Right cardiac atrium (tissue), 5 donors: ENCODE data around the gene TTC28. TPM values are rescaled to one million over a fixed set of nuclear protein-coding genes. Genes with fewer than 3 reads are reported as not detected.

Experiments used
- ATAC-seq, 2 donors: fragments of 200-7000 bp; cut with Tn5 transposase; one replicate each; pipeline versions ENCODE4 v1.8.0 to v1.9.1; 2020; ENCODE audit warnings: moderate library complexity in 2 of 2, mild to moderate bottlenecking in 1 of 2
- DNase-seq, 3 donors: peaks; one replicate each; pipeline ENCODE4 v3.0.0-alpha.2; 2020
- H3K27ac ChIP-seq: one replicate; pipeline ENCODE4 v1.5.1; 2013; ENCODE audit warnings: mild to moderate bottlenecking, low read length, control low read depth, moderate library complexity
- H3K27me3 ChIP-seq: one replicate; pipeline ENCODE4 v1.6.1; 2013; ENCODE audit not compliant: control insufficient read depth, insufficient read depth
- H3K4me1 ChIP-seq: one replicate; pipeline ENCODE4 v1.6.1; 2013; ENCODE audit warnings: low read length; ENCODE audit not compliant: control insufficient read depth, insufficient read depth
- H3K4me3 ChIP-seq: one replicate; pipeline ENCODE4 v1.5.1; 2013; ENCODE audit warnings: low read length, control low read depth
- H3K9me3 ChIP-seq: one replicate; pipeline ENCODE4 v1.6.1; 2013; ENCODE audit warnings: low read length; ENCODE audit not compliant: control insufficient read depth
- WGBS: extraction: QIAGEN DNeasy Blood & Tissue Kit; methylation state at CpG from one replicate; pipeline ENCODE4 v1.1.7; 2013; 5-methylcytosine and 5-hydroxymethylcytosine counted together
- intact Hi-C, 4 donors: fragments of 100-400 bp; cut with DNase I; formaldehyde crosslinking; loops; one replicate each; pipeline versions ENCODE4 v1.11.0 to v1.14.0; 2022 to 2023
- polyA plus RNA-seq: library from polyadenylated mRNA; stranded (reverse); fragments of 200-250 nt; gene quantifications from one replicate; pipeline ENCODE4 v1.2.3, GENCODE V29; 2013
- total RNA-seq, 4 donors: library from RNA; stranded (reverse); fragmentation: NEBNext Ultra II Directional; extraction: Animal tissue kit (Norgen Biotek cat#: 25700); gene quantifications; one replicate each; pipeline ENCODE4 v1.2.1, GENCODE V29; 2021
- donor health status: healthy with polysubstance abuse.
- donor health status: DM: no; HTN: yes; CAD: no.
- donor health status: DM: no; HTN: no; CAD: no.
- donor health status: DM: no; HTN: yes; CAD: no; lungs with severe emphysema.
- donor health status: DM: yes; HTN: yes; CAD: no.

The TTC28 gene
- total and polyA plus RNA-seq, 5 donors: 5.7 to 21.1 (median 18.9) TPM

GRCh38 chr22:28454431-28455064 lies 225.1 kb downstream of the TTC28 start:
- H3K27me3 ChIP-seq: no peaks in the 10 kb centered on the region
- no peak overlapping the region for H3K27ac ChIP-seq
- WGBS: 58% methylated on average over 1 of the region's 1 CpG
- H3K9me3 ChIP-seq: no peaks in the 10 kb centered on the region
- ATAC-seq: no peak
- intact Hi-C loops: no loop called here
- DNase-seq: no peak
- no peak overlapping the region for H3K4me3 ChIP-seq
- H3K4me1 ChIP-seq: peaks cover under 1% of the 10 kb centered on the region

- no peak overlapping the region for H3K27ac ChIP-seq
- intact Hi-C loops: no loop called here
- no peaks in the 10 kb centered on the region for H3K9me3 ChIP-seq
- H3K4me3 ChIP-seq: no peak overlapping the region
- no peak for DNase-seq
- WGBS: 84% methylated on average over 1 of the region's 1 CpG
- H3K27me3 ChIP-seq: no peaks in the 10 kb centered on the region
- no peaks in the 10 kb centered on the region for H3K4me1 ChIP-seq
- no peak for ATAC-seq
Measured at GRCh38 chr22:28450109-28450508, 229.5 kb downstream of the TTC28 start.

GRCh38 chr22:28449041-28449440 lies 230.6 kb downstream of the TTC28 start:
- DNase-seq: no peak
- intact Hi-C loops: loop anchor here in 3 of 4 donors (10.0 kb wide), 1 partner anchor 394 kb away; no protein-coding TSS in a partner anchor
- Histone ChIP-seq H3K4me3 (no peak overlapping the region), H3K27me3 (no peaks in the 10 kb centered on the region), H3K27ac (no peak overlapping the region), H3K4me1 (no peaks in the 10 kb centered on the region), H3K9me3 (no peaks in the 10 kb centered on the region)
- 84% methylated on average over 1 of the region's 1 CpG for WGBS
- no peak for ATAC-seq

GRCh38 chr22:28448625-28449024 lies 231.0 kb downstream of the TTC28 start:
- intact Hi-C loops: loop anchor here in 3 of 4 donors (10.0 kb wide), 1 partner anchor 394 kb away; no protein-coding TSS in a partner anchor
- H3K27ac ChIP-seq: no peak overlapping the region
- no peaks in the 10 kb centered on the region for H3K4me1 ChIP-seq
- no peaks in the 10 kb centered on the region for H3K9me3 ChIP-seq
- H3K4me3 ChIP-seq: no peak overlapping the region
- ATAC-seq: no peak
- 91% methylated on average over 1 of the region's 1 CpG for whole genome bisulfite sequencing
- no peaks in the 10 kb centered on the region for H3K27me3 ChIP-seq
- DNase-seq: no peak

- H3K27ac ChIP-seq: no peak overlapping the region
- no peaks in the 10 kb centered on the region for H3K9me3 ChIP-seq
- no peak overlapping the region for H3K4me3 ChIP-seq
- intact Hi-C loops: loop anchor here in 3 of 4 donors (10.0 kb wide), 1 partner anchor 390 kb away; no protein-coding TSS in a partner anchor
- ATAC-seq (no peak), DNase-seq (no peak)
- WGBS: 70% methylated on average over 5 of the region's 5 CpGs
- no peaks in the 10 kb centered on the region for H3K4me1 ChIP-seq
- no peaks in the 10 kb centered on the region for H3K27me3 ChIP-seq
Measured at GRCh38 chr22:28444659-28445058, 235.0 kb downstream of the TTC28 start.

- peak; percentile 91 for ATAC-seq
- no peaks in the 10 kb centered on the region for H3K27me3 ChIP-seq
- H3K9me3 ChIP-seq: no peaks in the 10 kb centered on the region
- peak; percentile 56 to 85 (median 80) for DNase-seq
- 3% methylated on average over 5 of the region's 5 CpGs for WGBS
- peak overlapping the region; percentile 96 for H3K4me3 ChIP-seq
- intact Hi-C loops: loop anchor here in 3 of 4 donors (10.0 kb wide), 1 partner anchor 389 kb away; no protein-coding TSS in a partner anchor
- no peaks in the 10 kb centered on the region for H3K4me1 ChIP-seq
- H3K27ac ChIP-seq: no peak overlapping the region
Measured at GRCh38 chr22:28443526-28443876, 236.1 kb downstream of the TTC28 start.

- H3K27ac ChIP-seq: peak overlapping the region; percentile 31
- no peaks in the 10 kb centered on the region for H3K4me1 ChIP-seq
- peak; percentile 71 to 75 for ATAC-seq
- peak; percentile 28 to 72 (median 65) for DNase-seq
- intact Hi-C loops: loop anchor here in 3 of 4 donors (10.0 kb wide), 1 partner anchor 388 kb away; no protein-coding TSS in a partner anchor
- WGBS: under 1% methylated on average over 29 of the region's 29 CpGs
- peak overlapping the region; percentile 96 for H3K4me3 ChIP-seq
- no peaks in the 10 kb centered on the region for H3K9me3 ChIP-seq
- H3K27me3 ChIP-seq: no peaks in the 10 kb centered on the region
Measured at GRCh38 chr22:28442711-28443525, 236.7 kb downstream of the TTC28 start.

GRCh38 chr22:28442264-28442710 lies 237.4 kb downstream of the TTC28 start:
- Histone ChIP-seq H3K4me1 (no peaks in the 10 kb centered on the region), H3K27me3 (no peaks in the 10 kb centered on the region), H3K9me3 (no peaks in the 10 kb centered on the region), H3K27ac (peak overlapping the region; percentile 31), H3K4me3 (peak overlapping the region; percentile 96)
- WGBS: under 1% methylated on average over 23 of the region's 23 CpGs
- intact Hi-C loops: loop anchor here in 3 of 4 donors (10.0 kb wide), 1 partner anchor 387 kb away; no protein-coding TSS in a partner anchor
- peak; percentile 81 to 93 (median 91) for DNase-seq
- ATAC-seq: peak; percentile 93 to 95

GRCh38 chr22:28441720-28442263 lies 237.8 kb downstream of the TTC28 start:
- intact Hi-C loops: loop anchor here in 3 of 4 donors (10.0 kb wide), 1 partner anchor 387 kb away; no protein-coding TSS in a partner anchor
- Histone ChIP-seq H3K4me3 (peak overlapping the region; percentile 96), H3K27me3 (no peaks in the 10 kb centered on the region), H3K27ac (peak overlapping the region; percentile 18), H3K9me3 (no peaks in the 10 kb centered on the region), H3K4me1 (no peaks in the 10 kb centered on the region)
- ATAC-seq (no peak), DNase-seq (no peak)
- 15% methylated on average over 16 of the region's 16 CpGs for WGBS

GRCh38 chr22:28440592-28441390 lies 238.8 kb downstream of the TTC28 start:
- 48% methylated on average over 4 of the region's 4 CpGs for WGBS
- H3K4me3 ChIP-seq: peak overlapping the region; percentile 96
- H3K4me1 ChIP-seq: no peaks in the 10 kb centered on the region
- H3K27ac ChIP-seq: no peak overlapping the region
- intact Hi-C loops: loop anchor here in 3 of 4 donors (10.0 kb wide), 1 partner anchor 386 kb away; no protein-coding TSS in a partner anchor
- DNase-seq (no peak), ATAC-seq (no peak)
- H3K27me3 ChIP-seq: no peaks in the 10 kb centered on the region
- H3K9me3 ChIP-seq: no peaks in the 10 kb centered on the region
